GM20431 (cell line): ENCODE measurements around the gene COG5.
"Not testable (repeated sequence)": the region's sequence is repeated elsewhere in the genome, so short reads cannot be mapped to it uniquely, and the experiment has no call there.

Source experiments
- in situ Hi-C: fragments of 300-500 bp; cut with MseI, MboI; formaldehyde crosslinking; loops from one replicate; pipeline ENCODE4 v1.15.0; 2020; ENCODE audit warnings: low sequenced_read_pairs; ENCODE audit not compliant: unreplicated experiment

Gene COG5

GRCh38 chr7:107294182-107294581, 269.5 kb downstream of the COG5 start:
- in situ Hi-C loops: no loop called here

GRCh38 chr7:107292591-107292990, 271.1 kb downstream of the COG5 start:
- in situ Hi-C loops: no loop called here

GRCh38 chr7:107291434-107291833, 272.3 kb downstream of the COG5 start:
- in situ Hi-C loops: no loop called here

- in situ Hi-C loops: no loop called here
Observed at GRCh38 chr7:107286751-107287621, 276.7 kb downstream of the COG5 start.

- in situ Hi-C loops: no loop called here
Observed at GRCh38 chr7:107284911-107285479, 278.7 kb downstream of the COG5 start.

GRCh38 chr7:107277331-107277730, 286.4 kb downstream of the COG5 start:
- in situ Hi-C loops: no loop called here

GRCh38 chr7:107276220-107276827, 287.4 kb downstream of the COG5 start:
- in situ Hi-C loops: no loop called here

- in situ Hi-C loops: no loop called here
Observed at GRCh38 chr7:107274506-107274905, 289.2 kb downstream of the COG5 start.

GRCh38 chr7:107269790-107270189, 293.9 kb downstream of the COG5 start:
- in situ Hi-C loops: no loop called here

- in situ Hi-C loops: no loop called here
Observed at GRCh38 chr7:107268594-107268993, 295.1 kb downstream of the COG5 start.

GRCh38 chr7:107267138-107267537, 296.6 kb downstream of the COG5 start:
- in situ Hi-C loops: no loop called here

GRCh38 chr7:107264723-107265122, 299.0 kb downstream of the COG5 start:
- in situ Hi-C loops: no loop called here

- in situ Hi-C loops: no loop called here
Observed at GRCh38 chr7:107262857-107263256, 300.9 kb downstream of the COG5 start.

GRCh38 chr7:107258737-107259136, 305.0 kb downstream of the COG5 start:
- in situ Hi-C loops: no loop called here

- in situ Hi-C loops: no loop called here
Observed at GRCh38 chr7:107255602-107256001, 308.1 kb downstream of the COG5 start.

- in situ Hi-C loops: no loop called here
Observed at GRCh38 chr7:107254398-107254985, 309.2 kb downstream of the COG5 start.

GRCh38 chr7:107253599-107253998, 310.1 kb downstream of the COG5 start:
- in situ Hi-C loops: no loop called here

- in situ Hi-C loops: no loop called here
Observed at GRCh38 chr7:107251963-107252362, 311.8 kb downstream of the COG5 start.

- in situ Hi-C loops: no loop called here
Observed at GRCh38 chr7:107248551-107249316, 315.0 kb downstream of the COG5 start.

- in situ Hi-C loops: not testable (repeated sequence)
Observed at GRCh38 chr7:107246836-107247235, 316.9 kb downstream of the COG5 start.
